ENCODE measurements around the gene SRF.
A peak's percentile ranks its signal among the peaks of the same experiment; 100 is the strongest.

The SRF gene

DNA sequence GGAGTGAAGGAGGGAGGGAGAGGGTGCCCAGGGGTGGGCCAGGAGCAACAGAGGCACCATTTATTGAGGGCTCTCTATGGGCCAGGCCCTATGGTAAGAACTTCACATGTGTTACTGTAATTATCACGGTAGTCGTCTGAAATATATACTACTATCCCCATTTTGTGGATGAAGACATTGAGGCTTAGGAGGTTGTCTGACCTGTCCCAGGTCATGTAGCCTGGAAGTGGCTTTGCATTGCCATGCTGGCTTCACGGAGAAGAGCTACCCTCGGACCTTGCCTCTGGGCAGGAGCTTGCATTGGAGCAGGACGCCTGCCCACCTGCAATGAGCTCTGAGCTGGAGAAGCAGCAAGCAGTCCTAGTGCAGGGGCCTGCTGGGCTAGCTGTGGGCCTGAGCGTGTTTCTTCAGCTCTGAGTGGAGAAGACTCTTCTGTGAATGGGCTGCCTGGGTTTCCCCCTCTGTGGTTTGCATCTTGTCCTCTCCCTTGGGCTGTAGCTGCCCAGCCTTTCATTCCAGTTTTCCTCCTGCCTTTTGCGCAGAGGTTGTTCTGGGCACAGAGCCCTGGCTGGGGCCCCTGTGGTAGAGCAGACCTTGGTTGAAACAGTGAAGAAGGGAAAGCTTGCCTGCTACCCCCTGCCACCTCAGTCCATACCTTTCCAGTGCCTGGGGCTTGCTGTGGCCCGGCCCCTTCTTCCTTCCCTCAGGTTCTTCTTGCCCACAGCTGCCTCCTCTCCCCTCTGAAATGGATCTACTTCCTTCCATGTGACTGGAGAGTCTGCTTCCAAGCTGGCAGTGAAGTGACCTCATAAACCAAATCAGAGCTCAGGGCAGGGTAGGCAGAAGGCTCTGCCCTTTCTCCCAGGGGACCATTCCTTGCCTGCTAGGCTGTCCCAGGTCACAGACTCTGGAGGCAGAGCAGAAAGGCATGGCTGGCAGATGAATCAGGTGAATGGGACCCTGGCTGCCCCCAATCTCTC is 24.1 kb upstream of the SRF start:
- no peak for DNase-seq (ENCODE audit: extremely low read depth in 1 of 2, low read depth in 1 of 2)

DNA sequence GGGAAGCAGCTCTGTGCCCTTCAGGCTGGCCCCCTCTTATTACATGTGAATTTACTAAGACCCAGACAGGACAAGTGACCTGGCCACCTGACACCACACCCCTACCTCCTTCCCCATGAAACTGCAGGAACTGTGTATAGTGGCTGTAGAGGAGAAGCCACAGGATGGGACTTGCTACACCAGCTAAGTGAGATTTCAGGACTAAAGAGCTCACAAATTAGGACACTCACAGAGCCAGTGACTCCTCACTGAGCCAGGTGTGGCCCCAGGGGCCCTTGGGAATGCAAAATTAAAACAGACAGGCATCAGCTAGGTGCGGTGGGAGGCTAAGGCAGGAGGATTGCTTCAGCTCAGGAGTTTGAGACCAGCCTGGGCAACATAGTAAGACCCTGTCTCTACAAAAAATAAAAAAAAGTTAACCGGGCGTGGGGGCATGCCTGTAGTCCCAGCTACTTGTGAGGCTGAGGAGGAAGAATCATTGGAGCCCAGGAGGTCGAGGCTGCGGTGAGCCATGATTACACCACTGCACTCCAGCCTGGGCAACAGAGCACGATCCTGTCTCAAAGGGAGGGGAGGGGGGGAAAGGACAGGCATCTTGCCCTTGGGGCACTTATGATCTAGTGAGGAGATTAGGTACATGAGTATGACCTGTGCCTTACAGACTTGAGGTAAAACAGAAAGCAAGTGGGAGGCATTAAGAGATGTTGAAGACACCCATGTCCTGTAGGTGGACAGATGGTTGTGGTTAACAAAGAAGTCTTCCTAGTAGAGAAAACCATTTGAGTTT is 23.2 kb upstream of the SRF start:
- no peak for DNase-seq (ENCODE audit: extremely low read depth in 1 of 2, low read depth in 1 of 2)

DNA sequence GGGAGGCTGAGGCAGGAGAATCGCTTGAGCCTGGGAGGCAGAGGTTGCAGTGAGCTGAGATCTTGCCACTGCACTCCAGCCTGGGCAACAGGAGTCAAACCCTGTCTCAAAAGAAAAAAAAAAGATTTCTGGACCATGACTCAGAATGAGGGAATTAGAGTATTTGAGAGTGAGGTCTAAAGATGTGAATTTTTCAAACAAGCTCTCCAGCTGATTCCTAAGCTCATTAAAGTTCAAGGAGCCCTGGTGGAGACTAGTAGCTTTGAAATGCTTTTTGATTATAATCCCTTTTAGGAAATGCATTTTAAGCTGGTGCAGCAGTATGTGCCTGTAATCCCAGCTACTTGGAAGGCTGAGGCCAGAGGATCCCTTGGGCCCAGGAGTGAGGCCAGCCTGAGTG is 21.8 kb upstream of the SRF start:
- no peak for DNase-seq (ENCODE audit: extremely low read depth in 1 of 2, low read depth in 1 of 2)

DNA sequence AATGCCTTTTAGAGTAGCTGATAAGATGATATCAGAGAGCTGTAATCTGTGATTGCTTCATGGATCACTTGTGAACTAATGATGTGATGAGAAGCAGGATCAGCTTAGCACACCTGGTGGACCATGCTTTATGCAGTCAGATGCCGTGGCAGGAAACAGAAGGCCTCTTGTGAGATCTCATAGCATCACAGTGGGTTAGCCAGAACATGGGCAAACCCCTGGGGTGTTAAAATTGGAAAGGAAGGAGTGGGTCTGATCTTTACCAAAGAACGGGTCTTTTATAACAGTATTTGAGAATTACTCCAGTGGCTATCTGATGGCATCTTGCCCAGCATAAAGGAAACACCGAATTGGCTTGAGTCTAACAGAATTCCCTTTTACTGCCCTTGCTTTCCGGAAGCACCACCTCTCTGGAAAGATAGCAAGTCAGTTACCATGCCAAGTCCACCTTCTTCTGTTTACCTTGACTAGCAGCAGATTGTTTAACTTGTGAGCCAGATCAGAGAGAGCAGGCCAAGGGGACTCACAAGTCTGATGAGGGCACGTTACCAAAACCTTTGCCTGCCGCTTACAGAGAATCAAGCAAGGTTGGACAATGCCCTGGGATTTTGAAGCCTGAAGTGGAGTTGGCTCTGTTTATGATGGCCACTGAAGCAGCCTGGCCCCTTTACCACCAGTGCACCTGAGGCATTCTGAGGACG is 20.9 kb upstream of the SRF start:
- no peak for DNase-seq (ENCODE audit: extremely low read depth in 1 of 2, low read depth in 1 of 2)

DNA sequence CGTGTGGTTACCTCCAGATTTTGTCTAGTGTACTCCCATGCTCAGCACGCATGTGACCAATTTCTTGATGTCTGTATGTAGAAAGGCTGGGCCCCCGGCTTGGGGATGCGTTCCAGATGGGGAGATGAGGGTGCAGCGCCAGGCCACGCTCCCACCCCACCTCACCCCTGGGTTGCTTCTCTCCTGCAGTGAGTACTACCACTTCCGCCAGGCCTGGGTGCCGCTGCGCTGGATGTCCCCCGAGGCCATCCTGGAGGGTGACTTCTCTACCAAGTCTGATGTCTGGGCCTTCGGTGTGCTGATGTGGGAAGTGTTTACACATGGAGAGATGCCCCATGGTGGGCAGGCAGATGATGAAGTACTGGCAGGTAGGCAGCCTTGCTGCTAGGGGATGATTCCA is 11.5 kb upstream of the SRF start:
- DNase-seq (ENCODE audit: extremely low read depth in 1 of 2, low read depth in 1 of 2): no peak

DNA sequence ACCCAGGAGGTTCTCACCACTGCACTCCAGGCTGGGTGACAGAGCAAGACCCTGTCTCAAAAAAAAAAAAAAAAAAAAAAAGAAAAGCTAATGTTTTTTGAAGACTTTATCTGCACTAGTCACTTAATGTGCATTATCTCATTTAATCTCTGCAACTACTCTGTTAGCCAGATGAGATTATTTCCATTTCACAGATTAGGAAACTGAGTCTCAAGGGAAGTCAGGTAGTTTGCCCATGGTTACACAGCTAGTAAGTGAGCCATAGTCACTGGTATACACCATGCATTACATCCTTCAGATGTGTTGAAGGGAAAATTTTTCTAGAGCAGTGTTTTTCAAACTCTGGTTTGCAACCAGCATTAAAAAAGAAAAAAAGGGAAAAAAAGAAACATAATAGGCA is 7.2 kb upstream of the SRF start:
- no peak for DNase-seq (ENCODE audit: extremely low read depth in 1 of 2, low read depth in 1 of 2)

DNA sequence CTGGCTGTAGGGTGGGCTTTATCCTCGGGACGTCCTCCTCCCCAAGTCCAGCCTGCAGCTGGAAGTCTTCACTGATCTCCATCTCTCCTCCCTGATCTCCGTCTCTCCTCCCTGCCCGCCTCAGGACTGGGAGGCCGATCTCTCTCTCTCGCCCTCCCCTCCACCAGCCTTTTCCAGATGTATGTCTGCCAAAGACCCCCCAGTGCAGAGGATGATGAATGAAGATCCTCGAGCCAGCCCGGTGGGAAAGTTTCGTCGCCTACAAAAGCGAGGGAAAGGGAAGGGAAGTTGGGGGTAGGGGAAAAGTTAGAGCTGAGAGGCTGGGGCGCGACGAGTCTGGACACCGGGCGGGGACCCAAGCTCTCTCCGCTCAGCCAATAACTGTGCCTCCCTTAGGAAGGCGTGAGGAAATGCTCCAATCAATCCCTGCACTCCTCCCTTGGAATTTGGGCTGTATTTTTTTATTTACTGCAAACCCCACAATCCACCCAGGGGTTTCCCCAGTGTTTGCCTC is 595 bp upstream of the SRF start:
- DNase-seq (ENCODE audit: extremely low read depth in 1 of 2, low read depth in 1 of 2): no peak

DNA sequence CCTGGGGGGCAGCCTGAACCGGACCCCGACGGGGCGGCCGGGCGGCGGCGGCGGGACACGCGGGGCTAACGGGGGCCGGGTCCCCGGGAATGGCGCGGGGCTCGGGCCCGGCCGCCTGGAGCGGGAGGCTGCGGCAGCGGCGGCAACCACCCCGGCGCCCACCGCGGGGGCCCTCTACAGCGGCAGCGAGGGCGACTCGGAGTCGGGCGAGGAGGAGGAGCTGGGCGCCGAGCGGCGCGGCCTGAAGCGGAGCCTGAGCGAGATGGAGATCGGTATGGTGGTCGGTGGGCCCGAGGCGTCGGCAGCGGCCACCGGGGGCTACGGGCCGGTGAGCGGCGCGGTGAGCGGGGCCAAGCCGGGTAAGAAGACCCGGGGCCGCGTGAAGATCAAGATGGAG is 636 bp downstream of the SRF start:
- no peak for DNase-seq (ENCODE audit: extremely low read depth in 1 of 2, low read depth in 1 of 2)

DNA sequence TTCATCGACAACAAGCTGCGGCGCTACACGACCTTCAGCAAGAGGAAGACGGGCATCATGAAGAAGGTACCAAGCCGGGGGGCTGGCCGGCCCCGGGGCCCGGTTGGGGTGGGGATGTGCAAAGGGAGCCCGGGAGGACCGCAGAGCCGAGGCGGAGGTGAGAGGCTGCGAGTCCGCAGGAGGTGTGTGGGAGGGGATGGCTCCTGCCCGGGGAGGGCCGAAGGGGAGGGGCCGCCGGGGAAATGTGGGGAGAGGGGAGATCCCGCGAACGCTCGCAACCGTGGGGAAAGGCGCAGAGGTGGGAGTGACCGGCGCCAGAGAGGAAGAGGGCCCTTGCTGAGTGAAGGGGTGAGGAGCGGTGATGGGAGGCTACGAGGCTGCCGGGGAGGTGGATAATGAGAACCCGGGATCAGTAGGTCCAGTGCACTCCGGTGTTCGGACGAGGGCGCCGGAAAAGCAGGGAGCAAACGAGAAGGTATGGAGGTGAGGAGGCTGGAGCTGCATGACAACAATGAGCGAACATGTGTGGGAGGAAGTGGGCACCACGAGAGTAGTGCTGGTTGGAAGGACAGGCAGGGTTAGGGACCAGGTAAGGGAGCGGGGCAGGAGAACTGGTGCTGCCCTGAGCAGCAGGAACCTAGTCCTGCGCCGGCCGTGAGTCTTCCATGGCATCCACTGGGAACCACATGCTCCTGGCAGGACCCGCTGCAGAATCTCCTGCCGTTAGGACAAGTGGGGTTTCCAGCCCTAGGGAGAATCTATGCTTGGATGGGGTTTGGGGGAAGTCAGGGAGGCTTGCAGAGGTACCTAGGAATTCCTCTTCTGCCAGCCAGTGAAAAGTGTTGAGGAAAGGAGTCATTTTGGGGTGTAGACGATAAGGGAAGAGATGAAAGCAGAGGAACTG is 1.3 kb downstream of the SRF start:
- peak in 1 of 2 donors; percentile 30 for DNase-seq (ENCODE audit: extremely low read depth in 1 of 2, low read depth in 1 of 2)

DNA sequence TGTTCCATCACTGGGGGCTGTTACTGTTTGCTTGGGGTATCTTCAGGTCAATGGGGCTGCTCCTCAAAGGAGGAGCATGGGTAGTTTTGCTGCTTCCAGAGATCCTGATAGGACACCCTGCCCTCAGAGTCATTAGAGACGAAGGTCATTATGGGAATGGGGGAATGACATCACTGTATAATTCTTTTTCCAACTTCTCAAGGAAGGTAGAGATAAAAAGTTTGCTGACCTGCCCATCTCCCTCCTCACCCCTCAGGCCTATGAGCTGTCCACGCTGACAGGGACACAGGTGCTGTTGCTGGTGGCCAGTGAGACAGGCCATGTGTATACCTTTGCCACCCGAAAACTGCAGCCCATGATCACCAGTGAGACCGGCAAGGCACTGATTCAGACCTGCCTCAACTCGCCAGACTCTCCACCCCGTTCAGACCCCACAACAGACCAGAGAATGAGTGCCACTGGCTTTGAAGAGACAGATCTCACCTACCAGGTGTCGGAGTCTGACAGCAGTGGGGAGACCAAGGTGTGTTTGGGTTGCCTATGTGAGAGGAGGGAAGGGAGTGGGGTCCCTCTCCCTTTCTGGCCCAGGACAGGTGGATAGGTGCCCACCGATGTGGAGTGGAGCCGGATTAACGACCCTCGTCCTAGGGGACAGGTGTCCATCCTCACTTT is 2.7 kb downstream of the SRF start:
- no peak for DNase-seq (ENCODE audit: extremely low read depth in 1 of 2, low read depth in 1 of 2)

DNA sequence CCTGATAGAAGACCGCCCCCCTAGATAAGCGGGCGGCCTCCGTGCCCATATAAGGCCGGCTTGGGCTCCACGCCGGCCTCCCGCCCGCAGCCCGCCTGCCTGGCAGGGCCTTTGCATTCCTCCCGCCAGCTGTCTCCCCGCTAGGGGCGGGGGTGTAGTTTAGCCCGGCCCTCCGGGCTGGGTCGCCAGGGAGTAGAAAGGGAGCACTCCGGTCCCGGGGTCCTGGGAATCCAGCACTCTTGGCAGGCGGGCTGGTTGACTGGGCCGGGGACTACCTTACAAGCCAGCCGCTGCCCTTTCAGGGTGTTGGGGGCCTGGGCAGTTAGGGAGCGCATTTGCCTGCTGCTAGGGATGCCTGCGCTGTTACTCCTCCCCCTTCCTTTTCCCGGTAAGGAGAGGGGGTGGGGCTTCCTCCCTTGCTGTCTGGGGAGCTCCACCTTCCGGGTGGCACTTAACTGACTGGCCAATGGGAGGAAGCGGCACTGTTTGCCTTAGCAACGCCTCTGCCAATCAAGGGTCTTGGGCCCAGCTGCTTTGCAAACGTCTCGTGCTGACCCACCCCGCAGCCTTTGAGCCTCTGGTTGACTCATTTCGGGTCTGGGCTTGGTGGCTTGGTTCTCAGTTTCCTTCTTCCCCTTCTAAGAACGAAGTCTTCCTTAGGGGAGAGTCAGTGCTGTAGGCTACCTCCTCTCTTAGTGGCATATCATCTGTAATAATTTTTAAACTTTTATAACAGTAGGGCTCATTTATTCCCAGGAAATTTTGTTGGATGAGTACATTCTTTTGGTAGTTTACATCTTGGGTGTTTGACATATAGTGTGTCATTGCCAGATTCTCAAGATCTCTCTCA is 3.4 kb downstream of the SRF start:
- peak; percentile 90 to 99 for DNase-seq (ENCODE audit: extremely low read depth in 1 of 2, low read depth in 1 of 2)

DNA sequence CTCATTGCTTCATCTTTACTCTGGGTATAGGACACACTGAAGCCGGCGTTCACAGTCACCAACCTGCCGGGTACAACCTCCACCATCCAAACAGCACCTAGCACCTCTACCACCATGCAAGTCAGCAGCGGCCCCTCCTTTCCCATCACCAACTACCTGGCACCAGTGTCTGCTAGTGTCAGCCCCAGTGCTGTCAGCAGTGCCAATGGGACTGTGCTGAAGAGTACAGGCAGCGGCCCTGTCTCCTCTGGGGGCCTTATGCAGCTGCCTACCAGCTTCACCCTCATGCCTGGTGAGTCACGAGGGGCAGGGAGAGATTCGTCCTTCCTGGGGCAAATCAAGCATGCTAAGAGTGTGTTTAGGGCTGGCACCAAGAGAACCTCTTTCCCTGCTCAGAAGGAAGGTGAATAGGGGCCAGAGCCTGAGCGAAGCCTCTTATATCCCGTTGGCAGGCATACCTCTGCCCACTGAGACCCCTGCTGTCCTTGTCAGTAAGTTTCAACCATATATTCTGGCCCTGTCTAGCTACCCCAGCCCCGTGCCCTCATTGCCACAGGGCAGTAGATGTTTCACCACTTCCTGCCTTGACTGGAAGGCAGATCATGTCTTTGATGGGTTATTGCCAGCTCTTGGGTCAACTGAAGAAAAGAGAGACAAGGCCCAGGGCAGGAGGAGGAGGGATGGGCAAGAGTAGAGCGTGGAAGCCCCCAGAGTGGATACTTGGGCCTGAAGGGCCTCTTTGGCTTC is 4.8 kb downstream of the SRF start:
- DNase-seq (ENCODE audit: extremely low read depth in 1 of 2, low read depth in 1 of 2): no peak

DNA sequence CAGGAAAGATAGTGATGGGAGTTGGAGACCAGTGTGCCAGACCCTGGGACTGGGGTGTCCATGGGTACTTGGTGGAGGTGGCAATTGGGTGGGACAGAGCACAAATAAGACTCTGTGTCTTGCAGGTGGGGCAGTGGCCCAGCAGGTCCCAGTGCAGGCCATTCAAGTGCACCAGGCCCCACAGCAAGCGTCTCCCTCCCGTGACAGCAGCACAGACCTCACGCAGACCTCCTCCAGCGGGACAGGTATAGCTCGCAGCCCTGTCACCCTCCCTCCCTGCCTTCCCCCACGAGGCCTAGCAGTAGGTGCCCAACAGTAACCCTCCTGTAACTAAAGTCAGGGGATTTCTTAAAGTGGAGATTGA is 5.3 kb downstream of the SRF start:
- DNase-seq (ENCODE audit: extremely low read depth in 1 of 2, low read depth in 1 of 2): no peak

DNA sequence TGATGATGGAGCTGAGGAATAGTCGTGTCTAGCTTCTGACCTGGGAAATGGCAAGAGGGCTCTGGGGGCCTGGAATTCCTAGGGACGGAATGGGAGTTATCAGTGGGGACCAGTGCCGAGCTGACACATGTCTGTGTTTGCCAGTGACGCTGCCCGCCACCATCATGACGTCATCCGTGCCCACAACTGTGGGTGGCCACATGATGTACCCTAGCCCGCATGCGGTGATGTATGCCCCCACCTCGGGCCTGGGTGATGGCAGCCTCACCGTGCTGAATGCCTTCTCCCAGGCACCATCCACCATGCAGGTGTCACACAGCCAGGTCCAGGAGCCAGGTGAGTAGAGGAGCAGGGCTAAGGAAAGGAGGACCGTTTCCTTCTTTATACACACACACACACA is 7.1 kb downstream of the SRF start:
- no peak for DNase-seq (ENCODE audit: extremely low read depth in 1 of 2, low read depth in 1 of 2)

DNA sequence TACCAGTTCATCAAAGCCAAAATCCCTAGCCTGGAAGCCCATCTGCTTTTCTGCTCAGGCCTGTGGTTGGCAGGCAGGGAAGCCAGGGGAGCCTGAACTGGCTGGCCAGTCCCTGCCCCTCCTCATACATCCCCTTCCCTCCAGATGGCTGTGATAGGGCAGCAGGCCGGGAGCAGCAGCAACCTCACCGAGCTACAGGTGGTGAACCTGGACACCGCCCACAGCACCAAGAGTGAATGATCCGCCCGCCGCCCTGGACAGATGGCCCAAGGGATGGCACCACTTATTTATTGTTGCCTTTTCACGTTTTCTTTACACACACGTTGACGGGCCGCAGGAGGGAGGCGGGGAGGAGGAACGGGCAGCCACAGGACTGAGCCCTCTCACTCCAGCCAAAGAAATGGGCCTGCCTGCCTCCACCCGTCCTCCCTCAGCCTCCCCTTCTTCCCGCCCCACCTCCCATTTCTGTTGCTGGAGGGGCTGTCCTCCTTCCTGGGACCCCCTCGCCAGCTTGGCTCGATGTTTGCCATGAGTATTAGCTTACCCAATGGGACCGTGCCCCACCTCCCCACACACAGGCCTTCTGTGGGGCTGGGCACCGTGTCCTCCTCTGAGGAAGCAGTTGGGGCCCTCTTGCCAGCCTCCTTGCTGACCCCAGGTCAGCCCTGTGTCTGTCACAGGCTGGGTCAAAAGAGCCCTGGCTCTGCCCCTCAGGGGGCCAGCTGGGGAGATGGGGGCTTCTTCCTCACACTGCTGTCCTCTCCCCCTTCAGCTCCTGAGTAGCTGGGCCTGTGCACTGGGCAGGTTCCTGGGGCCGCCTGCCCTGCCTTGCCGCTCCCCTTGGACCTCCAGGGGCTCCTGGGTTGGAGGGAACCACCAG is 8.1 kb downstream of the SRF start:
- no peak for DNase-seq (ENCODE audit: extremely low read depth in 1 of 2, low read depth in 1 of 2)

DNA sequence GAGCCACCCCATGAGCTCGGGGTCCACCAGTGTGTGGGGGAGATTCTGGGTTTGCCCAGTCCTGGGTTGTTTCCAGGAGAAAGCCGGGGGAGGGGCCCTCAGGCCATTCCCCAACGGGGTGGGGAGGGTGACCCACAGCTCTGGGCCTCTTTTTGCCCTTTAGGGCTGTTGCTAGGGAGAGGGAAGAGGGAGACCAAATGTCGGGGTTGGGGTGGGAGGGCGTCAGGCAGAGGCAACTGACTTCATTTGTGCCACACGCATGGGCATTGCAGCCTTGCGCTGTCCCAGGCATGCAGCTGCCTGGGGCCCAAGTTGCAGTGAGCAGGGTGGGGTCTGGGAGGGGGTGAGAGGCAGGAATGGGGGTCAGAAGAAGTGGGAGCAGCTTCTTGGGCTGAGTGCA is 9.0 kb downstream of the SRF start:
- no peak for DNase-seq (ENCODE audit: extremely low read depth in 1 of 2, low read depth in 1 of 2)

DNA sequence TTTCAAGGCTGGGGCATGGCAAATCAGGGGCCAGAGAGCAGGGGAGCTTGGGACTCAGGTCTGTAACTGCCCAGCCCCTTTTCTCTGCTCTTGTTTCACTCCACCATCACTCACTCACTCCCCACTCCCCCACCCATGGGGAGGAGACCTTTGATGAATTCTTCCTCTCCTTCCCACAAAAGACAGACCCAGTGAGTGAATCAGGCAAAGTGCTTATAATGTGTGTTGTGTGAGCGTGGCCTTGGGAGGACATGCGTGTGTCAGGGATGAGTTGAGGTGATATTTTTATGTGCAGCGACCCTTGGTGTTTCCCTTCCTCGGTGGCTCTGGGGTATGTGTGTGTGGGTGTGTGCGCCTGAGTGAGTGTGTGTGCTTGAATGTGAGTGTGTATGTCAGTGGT is 9.9 kb downstream of the SRF start:
- DNase-seq (ENCODE audit: extremely low read depth in 1 of 2, low read depth in 1 of 2): no peak
